Activated naive CD4-positive, alpha-beta T cell treated with anti-CD3 and anti-CD28 coated beads, Interleukin-2, amount 50 U/mL, for 72 hours (primary cell): Measurements from ENCODE around the gene DGKB. TPM values are rescaled to one million over a fixed set of nuclear protein-coding genes. Genes with fewer than 3 reads are reported as not detected.

Experiments used
- ATAC-seq, 2 donors: fragments of 150-1000 bp; cut with Tn5 transposase; 2 replicates each; pipeline ENCODE4 v1.10.0; 2021; ENCODE audit warnings: mild to moderate bottlenecking in 2 of 2, moderate library complexity in 2 of 2
- DNase-seq, 2 donors: peaks; one replicate each; pipeline ENCODE4 v3.0.0; 2021 to 2022; ENCODE audit warnings: low spot score in 2 of 2
- H3K27ac Mint-ChIP-seq, 2 donors: one replicate each; pipeline ENCODE4 v1.8.0; 2022; ENCODE audit warnings: mild to moderate bottlenecking in 2 of 2, mixed read lengths in 2 of 2
- H3K36me3 Mint-ChIP-seq, 2 donors: one replicate each; pipeline ENCODE4 v1.8.0; 2022; ENCODE audit warnings: mixed read lengths in 2 of 2
- H3K9me3 Mint-ChIP-seq, 2 donors: one replicate each; pipeline ENCODE4 v1.8.0; 2022; ENCODE audit warnings: mixed read lengths in 2 of 2
- total RNA-seq, 2 donors: library from RNA; stranded (reverse); gene quantifications; one replicate each; pipeline ENCODE4 v1.2.3, GENCODE V29; 2022

DGKB gene
- total RNA-seq, 2 donors from 2014 or later: not detected

DNA sequence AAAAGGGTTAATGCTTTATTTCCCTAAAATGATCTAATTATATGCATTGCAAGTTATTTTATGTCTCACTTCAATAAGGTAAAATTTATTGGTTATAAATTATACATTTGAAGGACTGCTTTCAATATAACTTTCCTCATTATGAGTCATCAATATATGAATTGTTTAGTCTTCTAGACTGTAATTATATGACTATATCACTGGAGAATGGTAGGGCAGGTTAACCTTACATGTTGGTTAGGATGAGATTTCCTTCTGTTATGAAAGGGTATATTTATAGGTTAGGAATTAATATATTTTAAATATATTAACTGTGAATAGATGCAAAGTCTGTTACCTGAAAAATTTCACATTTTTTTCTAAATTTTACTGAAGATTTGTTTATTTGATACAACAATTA, 506.7 kb downstream of the DGKB start:
- Mint-ChIP-seq H3K9me3 (peaks cover 4% of the 10 kb centered on the region in 2 donors), H3K27ac (no peak overlapping the region), H3K36me3 (no peaks in the 10 kb centered on the region)
- no peak for ATAC-seq
- DNase-seq: no peak

DNA sequence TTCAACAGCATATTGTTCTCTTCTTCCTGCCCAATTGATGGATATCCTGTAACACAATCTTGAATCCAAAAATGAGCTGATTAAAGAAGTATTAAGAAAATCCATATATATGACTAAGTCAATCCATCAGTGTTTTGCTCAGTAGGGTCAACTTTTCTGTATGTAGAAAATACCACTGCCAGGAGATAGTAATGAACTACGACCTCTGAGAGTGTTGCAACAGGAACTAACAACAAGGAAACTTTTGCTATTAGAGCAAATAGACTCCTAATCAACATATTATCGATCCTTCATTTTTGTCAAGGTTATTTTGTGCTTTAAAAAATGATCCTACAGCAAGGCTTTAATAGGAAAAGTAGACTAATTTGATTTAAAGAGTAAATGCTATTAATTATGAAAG, 507.8 kb downstream of the DGKB start:
- Mint-ChIP-seq H3K36me3 (no peaks in the 10 kb centered on the region), H3K9me3 (peaks cover 4% of the 10 kb centered on the region in 2 donors), H3K27ac (no peak overlapping the region)
- ATAC-seq (no peak), DNase-seq (no peak)

DNA sequence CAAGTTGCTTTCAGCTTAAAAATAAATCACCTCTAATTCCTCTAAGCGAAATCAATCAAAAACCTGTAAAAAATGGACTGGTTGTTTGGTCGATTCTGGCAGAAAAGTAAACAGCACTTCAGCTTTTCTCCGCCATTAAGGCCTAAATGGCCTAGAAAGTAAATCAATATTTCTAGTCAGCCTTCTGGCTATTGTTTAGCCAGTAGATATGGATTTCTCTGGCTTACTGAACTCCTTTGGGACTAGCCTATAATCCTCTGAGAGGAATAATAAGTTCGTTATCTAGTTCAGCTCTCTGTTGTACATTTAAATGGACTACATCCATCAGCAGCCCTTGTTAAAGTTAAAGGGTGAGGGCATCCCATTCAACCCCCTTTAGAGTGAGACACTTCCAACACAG, 513.0 kb downstream of the DGKB start:
- Mint-ChIP-seq H3K9me3 (peaks cover 4 to 9% of the 10 kb centered on the region in 2 donors), H3K36me3 (no peaks in the 10 kb centered on the region), H3K27ac (no peak overlapping the region)
- ATAC-seq (no peak), DNase-seq (no peak)

DNA sequence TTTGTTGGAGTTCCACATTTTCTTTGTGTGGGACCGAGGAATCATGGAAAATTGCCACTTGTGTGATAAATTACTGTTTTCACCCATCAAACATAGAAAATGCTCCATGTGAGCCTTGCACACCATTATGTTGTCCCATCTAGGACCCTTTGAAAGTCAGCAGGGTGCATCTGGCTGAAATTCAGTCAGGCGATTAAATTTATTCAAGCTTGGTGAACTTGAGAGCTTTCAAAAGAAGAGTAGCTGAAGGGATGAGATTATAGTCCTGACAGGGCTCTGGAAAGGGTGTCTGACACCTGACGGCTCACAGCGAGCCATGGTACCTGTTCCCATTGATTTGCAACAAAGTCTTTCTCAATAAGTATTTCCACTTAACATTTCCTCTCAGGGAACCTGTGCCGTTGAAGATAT, 513.4 kb downstream of the DGKB start:
- no peak for ATAC-seq
- H3K27ac Mint-ChIP-seq: no peak overlapping the region

DNA sequence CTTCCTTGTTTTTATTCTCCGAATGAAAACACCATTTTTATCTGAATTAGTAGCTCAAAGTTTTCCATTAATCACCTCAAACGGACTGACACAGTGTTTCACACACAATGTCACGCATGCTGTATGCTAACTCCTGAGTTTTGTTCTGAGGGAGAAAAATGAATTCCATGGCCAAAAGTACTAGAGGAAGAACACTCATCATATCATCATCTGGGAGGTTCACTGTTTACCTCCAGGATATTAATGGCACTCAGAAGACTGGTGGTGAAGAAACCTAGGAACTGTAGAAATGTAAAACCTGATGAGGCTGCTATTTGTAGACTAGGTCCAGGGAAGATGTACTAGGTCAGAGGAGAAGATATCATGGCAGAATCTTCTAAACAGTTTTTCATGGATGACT, 517.5 kb downstream of the DGKB start:
- DNase-seq: no peak
- peaks cover 0 to 11% of the 10 kb centered on the region in 2 donors for H3K9me3 Mint-ChIP-seq
- ATAC-seq: no peak
- H3K36me3 Mint-ChIP-seq: no peaks in the 10 kb centered on the region
- no peak overlapping the region for H3K27ac Mint-ChIP-seq

More for the DNA sequence above, 513.4 kb downstream of the DGKB start:
- Mint-ChIP-seq H3K9me3 (peaks cover 4 to 9% of the 10 kb centered on the region in 2 donors), H3K36me3 (no peaks in the 10 kb centered on the region)
- no peak for DNase-seq

DNA sequence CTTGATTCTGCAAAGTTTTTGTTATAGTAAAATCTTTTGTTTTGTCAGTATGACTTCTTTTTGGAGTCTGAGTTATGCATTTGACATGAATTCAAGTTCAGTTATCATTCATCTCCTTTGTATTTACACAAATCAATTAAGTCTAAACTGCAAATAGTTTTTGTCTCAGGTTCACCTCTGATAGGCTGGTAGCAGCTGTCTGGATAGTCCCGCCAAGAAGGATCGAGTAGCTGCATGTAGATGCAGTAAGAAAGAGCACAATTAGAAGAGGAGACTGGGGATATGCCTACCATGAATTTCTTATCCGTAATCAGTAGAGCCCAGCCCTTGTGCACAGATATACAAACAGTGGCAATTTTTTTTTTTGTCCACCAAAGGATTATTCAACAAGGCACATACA, 520.6 kb downstream of the DGKB start:
- Mint-ChIP-seq H3K36me3 (no peaks in the 10 kb centered on the region), H3K27ac (no peak overlapping the region), H3K9me3 (peaks cover 0 to 11% of the 10 kb centered on the region in 2 donors)
- DNase-seq (no peak), ATAC-seq (no peak)

DNA sequence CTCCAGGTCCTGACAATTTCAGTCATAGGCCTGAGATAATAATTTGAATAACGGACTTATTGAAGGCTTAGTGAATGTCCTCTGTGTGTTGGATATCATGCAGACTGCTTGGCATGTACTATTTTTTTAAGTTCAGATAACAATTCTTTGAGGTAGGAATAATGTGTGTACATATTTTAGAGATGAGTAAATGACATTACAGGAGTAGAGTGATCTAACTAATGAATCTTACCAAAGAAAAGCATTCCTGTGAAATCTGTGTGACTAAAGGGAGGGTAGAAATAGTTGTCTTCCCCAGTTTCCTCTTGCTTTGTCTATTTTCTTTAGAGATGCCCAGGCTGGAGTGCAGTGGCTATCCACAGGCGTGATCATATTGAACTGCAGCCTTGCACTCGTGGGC, 521.2 kb downstream of the DGKB start:
- DNase-seq (no peak), ATAC-seq (no peak)
- no peak overlapping the region for H3K27ac Mint-ChIP-seq
- no peaks in the 10 kb centered on the region for H3K36me3 Mint-ChIP-seq
- H3K9me3 Mint-ChIP-seq: peaks cover 0 to 8% of the 10 kb centered on the region in 2 donors

DNA sequence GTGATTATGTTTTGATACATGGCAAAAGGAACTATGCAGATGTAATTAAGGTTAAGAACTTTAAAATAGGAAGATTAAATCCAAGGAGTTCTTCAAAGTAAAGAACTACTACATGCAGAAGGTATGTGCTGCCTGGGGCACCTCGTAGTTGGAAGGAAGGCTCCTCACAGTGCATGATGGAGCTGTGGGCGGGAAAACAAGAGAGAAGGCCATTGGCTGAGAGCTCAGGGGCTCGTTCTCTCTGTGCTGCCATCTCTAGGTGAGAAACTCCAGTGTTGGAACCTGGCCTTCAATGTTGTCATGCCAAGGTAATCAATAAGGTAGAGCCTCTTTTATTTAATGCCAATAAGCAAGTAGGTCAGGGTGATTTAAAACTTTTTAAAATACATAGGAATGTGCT, 521.7 kb downstream of the DGKB start:
- ATAC-seq (no peak), DNase-seq (no peak)
- Mint-ChIP-seq H3K27ac (no peak overlapping the region), H3K36me3 (no peaks in the 10 kb centered on the region), H3K9me3 (peaks cover 0 to 6% of the 10 kb centered on the region in 2 donors)

DNA sequence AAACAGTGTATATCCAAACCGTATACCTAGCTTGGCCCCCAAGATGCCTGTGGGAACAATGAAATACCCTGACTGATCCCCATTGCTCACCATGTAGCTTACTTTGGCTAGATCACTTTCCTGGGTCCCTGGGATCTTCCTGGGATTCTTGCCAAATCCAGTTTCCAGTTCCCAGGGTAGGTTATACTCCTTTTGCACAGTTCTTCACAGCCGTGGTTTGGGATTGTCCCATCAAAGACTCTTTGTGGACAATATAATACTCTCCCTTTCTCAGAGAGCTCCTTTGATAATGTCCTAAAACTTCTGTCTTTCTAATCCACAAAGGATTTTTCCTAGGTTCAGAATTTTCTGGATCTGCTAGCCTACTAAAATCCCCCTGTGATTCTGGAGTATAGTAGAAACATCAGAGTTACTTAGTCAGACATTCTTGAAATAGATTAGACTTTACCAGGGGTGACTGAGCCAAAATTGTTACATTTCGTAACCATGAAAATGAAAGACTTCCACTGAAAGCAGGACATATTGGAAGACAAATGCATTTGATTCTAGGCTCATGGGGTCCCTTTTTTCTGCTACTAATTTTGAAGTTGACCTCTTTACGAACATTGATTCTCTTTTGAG, 524.8 kb downstream of the DGKB start:
- peaks cover 6 to 21% of the 10 kb centered on the region in 2 donors for H3K9me3 Mint-ChIP-seq
- no peak overlapping the region for H3K27ac Mint-ChIP-seq
- ATAC-seq (no peak), DNase-seq (no peak)
- peaks cover 0 to 5% of the 10 kb centered on the region in 2 donors for H3K36me3 Mint-ChIP-seq

DNA sequence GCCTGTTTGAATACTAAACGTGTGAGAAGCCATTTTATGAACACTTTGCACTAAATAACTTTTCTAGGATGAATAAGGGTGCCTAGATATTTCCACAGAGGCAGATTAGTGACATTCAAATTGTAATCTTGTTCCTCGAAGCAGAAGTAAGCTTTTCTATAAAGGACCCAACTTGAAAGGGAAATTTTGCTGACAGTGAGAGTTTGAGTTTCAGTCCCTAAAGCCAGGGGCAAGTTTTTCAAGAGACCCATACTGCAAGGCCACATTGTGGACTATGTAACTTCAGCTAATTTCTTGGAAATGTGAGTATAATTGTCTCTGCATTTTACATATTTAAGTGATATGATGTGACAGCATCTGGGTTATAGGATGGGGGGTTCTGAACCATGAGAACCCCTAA, 525.8 kb downstream of the DGKB start:
- Mint-ChIP-seq H3K27ac (no peak overlapping the region), H3K9me3 (peaks cover 6 to 21% of the 10 kb centered on the region in 2 donors), H3K36me3 (peaks cover 0 to 5% of the 10 kb centered on the region in 2 donors)
- ATAC-seq (no peak), DNase-seq (no peak)

DNA sequence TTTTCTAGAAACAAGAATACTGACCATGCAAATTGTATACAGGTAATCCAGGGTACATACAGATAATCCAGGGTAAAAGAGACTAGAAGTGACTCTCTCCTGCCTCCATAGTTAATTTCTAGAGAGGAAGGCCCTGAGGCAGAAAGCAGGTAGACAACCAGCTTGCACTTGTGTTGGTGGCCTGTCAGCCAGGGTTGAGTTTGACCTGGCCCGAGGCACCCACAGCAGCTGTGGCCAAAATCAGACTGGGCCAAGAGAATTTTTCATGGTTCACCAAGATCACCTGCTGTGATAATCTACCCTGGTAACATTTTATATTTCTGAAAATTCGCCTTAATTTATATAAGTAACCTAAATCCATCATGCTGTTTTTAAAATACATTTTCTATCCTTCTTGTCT, 526.6 kb downstream of the DGKB start:
- Mint-ChIP-seq H3K27ac (no peak overlapping the region), H3K36me3 (peaks cover 0 to 5% of the 10 kb centered on the region in 2 donors), H3K9me3 (peaks cover 6 to 21% of the 10 kb centered on the region in 2 donors)
- no peak for ATAC-seq
- no peak for DNase-seq

DNA sequence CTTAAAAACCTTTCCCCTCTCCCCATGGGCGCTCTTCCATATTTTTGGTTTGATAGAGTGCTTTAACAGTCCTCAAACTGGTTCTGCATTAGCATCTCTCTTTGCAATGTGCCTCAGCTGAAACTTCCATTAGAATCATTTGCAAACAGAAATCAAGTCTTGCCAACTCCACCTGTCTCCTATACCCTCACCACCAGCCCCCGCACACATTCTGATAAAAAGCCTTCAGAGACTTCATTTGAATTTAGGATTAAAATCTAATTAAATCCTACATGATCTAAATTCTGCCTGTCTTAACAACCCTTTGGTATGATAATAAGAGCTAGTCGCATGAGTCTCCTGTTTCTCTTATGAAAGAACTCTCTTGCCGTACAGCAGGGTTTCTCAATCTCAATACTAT, 528.2 kb downstream of the DGKB start:
- H3K36me3 Mint-ChIP-seq: peaks cover 0 to 5% of the 10 kb centered on the region in 2 donors
- DNase-seq: no peak
- ATAC-seq: no peak
- no peak overlapping the region for H3K27ac Mint-ChIP-seq
- H3K9me3 Mint-ChIP-seq: peaks cover 6 to 24% of the 10 kb centered on the region in 2 donors

DNA sequence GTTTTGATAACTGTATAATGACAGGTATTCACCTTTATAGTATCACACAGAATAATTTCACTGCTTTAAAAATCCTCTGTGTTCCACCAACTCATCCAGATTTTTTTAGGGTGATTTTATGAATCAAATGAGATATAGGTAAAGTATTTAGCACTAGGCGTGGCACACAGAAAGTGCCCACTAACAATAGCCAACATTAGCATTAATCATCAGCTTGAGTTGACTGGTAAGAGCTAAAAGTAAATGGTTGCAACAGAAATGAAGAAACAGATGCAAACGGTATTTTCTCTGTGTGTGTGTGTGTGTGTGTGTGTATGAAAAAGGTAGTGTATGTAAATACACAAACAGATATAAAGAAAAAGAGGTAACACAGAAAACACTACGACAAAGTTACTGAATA, 534.3 kb downstream of the DGKB start:
- Mint-ChIP-seq H3K36me3 (no peaks in the 10 kb centered on the region), H3K9me3 (peaks cover 4 to 17% of the 10 kb centered on the region in 2 donors), H3K27ac (no peak overlapping the region)
- no peak for ATAC-seq
- no peak for DNase-seq

DNA sequence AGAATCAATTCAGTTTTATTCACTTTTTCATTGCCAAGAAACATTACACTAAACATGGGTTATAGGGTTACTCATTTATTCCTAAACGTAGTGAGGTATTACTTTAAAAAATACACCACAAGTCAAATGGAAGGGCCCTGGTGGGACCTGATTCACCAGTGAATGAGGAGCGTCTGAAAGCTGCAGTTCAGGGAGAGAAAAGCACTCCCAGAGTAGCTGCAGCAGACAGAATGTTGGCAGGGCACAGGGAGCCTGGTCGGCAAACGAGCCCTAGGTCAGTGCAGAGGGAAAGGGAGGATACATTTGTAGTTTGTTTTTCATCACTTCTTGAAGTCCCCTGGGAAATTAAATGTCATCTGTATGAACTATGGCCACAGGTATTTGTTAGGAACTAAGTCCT, 551.4 kb downstream of the DGKB start:
- no peak for ATAC-seq
- H3K36me3 Mint-ChIP-seq: no peaks in the 10 kb centered on the region
- no peak overlapping the region for H3K27ac Mint-ChIP-seq

DNA sequence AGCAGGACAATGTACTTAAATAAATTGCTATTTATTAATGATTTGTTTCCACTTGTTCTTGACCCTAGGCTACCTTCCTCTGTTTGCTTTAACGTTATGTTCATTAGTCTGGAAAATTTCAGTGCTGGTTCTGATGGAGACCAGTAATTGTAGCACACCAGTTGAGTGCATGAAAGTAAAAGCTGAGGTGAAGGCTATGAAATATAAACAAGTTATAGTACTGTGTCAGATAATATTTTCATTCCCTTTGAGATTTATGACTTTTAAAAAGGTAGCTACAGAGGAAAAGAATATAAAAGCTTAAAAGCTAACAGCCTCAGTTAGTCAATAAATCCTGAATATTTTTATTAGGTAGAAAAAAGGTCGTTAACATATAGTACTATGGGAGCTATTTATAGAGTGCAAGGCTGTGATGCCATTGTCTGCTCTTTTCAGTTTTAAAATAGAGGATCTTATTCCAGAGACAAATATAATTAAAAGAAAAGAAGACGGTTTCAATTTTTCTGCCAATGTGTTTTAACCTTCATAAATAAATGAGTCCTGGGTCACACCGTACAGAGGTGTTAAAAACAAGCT, 561.3 kb downstream of the DGKB start:
- DNase-seq (no peak), ATAC-seq (no peak)
- no peak overlapping the region for H3K27ac Mint-ChIP-seq
- H3K36me3 Mint-ChIP-seq: no peaks in the 10 kb centered on the region
- H3K9me3 Mint-ChIP-seq: peaks cover 0 to 5% of the 10 kb centered on the region in 2 donors

More for the DNA sequence above, 551.4 kb downstream of the DGKB start:
- H3K9me3 Mint-ChIP-seq: peaks cover 0 to 7% of the 10 kb centered on the region in 2 donors
- DNase-seq: no peak

DNA sequence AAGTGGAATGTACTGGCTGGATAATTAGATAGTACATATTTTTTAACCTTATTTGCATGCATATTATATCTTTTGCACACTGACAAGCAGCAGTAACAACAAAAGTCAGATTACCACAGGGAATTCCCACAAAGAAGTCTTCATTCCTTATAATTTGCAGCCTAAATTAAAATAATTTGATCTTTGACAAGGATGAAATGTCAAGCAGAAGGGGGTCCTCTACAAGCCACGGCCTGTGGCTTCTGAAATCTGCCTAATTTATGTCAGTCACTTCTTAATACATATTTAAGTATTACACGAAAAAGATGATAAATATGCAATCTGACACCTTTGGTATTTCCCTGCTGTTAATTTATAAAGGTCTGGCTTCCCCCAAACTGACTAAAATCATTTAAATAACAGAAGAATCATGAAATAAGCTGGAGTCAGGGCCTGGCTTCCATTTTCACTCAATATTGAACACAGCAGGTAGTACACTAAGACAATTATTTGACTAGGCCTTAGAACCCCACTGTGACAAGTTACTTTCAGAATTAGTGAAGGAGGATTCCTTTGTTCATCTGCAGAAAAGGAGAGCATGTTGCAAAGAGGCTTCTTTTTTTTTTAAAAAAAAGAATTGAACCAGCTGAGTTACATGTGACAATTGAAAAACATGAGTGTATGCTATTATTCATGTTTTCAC, 562.0 kb downstream of the DGKB start:
- H3K36me3 Mint-ChIP-seq: no peaks in the 10 kb centered on the region
- H3K9me3 Mint-ChIP-seq: peaks cover 0 to 5% of the 10 kb centered on the region in 2 donors
- DNase-seq: no peak
- no peak overlapping the region for H3K27ac Mint-ChIP-seq
- ATAC-seq: no peak

DNA sequence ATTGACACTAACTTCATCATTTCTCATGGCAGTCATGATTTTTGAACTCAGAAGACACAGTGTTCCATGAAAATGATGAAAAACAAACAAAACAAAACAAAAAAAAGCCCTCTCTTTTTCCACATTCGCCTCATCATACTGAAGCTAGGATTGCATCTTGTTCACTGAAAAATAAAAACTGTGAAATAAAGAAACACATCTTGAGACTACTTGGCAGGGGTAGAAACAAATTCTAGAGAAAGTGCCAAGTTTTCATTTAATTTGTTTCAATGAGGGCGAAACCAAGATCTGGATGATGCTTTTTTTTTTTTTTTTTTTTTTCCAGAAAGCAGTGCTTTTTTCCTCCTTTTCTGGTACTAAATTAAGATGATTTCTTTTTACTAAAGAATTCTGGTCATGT, 562.7 kb downstream of the DGKB start:
- Mint-ChIP-seq H3K9me3 (peaks cover 0 to 5% of the 10 kb centered on the region in 2 donors), H3K27ac (no peak overlapping the region), H3K36me3 (no peaks in the 10 kb centered on the region)
- DNase-seq (no peak), ATAC-seq (no peak)

DNA sequence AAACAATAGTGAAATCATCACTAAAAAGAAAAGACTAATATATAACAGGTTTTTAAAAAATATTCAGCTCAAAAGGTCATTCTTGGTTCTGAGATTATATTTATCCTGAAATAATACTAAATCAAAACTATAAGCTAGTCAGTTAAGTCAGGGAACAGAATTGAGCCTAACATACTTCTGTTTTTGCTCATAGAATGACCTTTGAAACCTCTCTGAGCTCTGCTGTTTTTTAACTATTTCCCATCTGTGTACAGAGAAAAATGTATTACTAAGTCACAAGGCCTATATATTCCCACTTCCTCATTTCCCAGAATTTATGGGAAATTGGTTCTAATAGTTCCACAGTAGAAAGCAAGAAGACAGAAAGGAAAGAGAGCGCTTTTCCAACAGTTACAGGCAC, 566.3 kb downstream of the DGKB start:
- H3K36me3 Mint-ChIP-seq: no peaks in the 10 kb centered on the region
- no peak for DNase-seq
- H3K27ac Mint-ChIP-seq: no peak overlapping the region
- no peak for ATAC-seq
- H3K9me3 Mint-ChIP-seq: peaks cover 0 to 5% of the 10 kb centered on the region in 2 donors
